Amygdala (tissue), 56 donors: ENCODE measurements around the gene SYTL2.

Source experiments
- DNase-seq, 56 donors: peaks; one replicate each; lab custom pipeline; 2025; lab: John Stamatoyannopoulos, UW

SYTL2 gene

DNA sequence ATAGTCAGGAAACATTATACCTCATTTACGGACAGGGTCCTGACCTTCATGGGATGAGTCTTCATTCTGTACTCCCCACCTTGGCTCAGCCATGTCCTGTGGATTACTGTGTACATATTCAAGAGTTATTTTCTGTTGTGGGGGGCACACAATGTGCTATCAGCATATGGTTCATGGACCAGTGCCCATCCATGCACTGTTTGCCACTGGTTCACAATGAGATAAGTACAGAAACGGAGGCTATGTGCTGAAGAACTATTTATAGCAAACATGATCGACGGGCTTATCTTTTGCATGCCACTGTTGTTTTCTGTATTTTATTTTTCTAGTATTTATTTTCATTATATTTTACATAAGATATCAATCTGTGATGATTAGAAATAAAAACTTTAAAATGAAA lies 68.6 kb downstream of the SYTL2 start:
- no peak for DNase-seq

DNA sequence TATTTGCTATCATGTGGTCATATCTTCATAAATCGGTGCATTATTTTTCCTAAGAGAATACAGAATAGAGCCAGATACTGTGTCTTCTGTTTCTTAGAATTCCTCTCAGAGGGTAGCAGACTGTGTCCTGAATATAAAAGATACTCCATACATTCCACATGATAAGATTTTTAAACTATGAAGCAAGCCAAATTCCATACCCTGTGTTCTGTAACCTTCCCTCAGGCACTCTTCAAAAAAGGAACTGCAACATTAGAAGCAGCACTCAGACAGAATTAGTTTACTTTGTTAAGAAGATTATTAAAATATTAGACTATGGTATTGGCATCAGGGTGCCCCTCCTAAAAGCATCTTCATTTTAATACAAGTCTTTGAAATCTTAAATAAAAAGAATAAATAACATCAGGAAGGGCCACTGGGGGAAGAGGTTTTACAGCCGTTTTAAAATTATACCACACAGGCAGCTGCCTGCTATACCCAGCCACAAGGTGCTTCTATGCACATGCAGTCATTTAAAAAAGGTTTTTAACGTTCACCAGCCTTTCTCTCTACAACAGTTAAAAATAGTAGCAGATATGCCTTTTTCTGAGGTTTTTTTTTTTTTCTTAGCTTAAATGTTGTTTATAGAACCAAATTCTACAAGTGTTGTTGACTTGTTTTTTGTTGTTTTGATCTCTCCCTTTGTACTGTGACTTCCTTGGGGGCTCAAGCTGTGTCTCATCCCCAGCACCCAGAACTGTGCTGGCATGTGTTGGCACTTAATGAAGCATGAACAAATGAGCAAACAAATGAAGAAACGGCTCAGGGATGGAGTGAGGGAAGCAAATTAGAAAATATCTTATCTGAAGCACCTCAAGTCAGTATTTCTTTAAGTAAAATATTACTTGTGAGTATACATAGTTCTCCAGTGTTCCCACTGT lies 70.2 kb downstream of the SYTL2 start:
- no peak for DNase-seq

DNA sequence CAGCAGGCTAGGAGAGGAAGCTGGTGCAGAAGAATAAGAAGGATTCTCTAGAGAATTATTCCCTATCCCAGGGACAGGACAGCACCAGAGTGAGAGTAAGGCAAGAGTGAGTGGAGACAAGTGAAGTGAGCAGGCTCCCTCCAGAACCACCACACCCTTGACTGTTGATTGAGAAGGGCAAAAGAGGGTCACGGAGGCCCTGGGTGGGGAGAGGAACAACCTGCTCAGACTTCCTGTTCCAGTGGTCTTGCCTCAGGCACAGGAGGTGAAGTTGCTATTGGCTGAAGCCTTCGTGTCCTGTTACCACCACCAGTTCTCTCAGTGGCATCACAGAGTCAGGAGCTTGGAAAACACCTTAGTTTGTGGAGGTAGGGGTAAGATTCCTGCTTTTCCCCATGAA lies 73.2 kb downstream of the SYTL2 start:
- DNase-seq, result no peak

DNA sequence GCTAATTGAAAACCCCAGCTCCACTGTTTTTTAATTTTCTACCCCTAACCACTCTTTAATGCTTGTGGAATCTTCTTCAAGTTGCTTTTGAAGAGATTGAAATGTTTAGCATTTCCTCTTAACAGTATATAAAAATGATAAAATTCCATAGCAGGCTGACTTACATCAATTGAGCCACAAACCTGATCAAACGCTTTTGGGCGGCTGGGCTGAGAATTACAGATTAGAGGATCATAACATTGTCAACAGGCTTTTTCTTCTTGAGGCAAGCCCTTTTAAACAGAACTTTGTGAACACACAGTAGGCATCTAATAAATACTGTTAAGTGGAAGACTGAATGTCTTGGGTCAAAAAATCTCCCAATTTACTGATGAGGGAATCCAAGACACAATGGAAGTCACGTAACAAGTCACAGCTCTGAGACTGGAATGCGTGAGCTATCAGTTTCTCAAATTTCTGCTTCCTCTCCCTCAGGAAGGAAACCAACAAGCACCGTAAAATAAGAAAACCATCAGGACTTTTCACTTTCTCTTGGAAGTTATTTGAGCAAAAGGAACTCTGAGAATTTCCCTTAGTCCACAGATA lies 75.0 kb downstream of the SYTL2 start:
- no peak for DNase-seq

DNA sequence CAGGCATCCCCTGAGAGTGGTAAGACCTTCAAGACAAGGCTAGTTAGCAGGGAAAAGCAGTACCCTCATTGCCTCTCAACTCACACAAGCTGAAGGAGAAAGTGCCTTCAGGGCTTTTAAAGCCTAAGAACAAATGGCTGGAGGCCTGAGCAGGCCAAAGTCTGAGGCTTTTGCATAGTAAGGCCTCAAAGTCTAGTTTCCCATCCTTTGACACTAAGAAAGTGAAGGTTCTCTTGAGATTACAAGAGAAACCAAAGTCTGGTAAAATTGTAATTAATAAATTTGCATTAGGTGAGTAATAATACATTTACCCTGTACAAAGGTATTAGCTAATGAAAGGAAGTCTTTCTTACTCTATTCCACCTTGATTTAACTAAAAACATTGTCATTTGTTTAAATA lies 78.0 kb downstream of the SYTL2 start:
- DNase-seq, result no peak

DNA sequence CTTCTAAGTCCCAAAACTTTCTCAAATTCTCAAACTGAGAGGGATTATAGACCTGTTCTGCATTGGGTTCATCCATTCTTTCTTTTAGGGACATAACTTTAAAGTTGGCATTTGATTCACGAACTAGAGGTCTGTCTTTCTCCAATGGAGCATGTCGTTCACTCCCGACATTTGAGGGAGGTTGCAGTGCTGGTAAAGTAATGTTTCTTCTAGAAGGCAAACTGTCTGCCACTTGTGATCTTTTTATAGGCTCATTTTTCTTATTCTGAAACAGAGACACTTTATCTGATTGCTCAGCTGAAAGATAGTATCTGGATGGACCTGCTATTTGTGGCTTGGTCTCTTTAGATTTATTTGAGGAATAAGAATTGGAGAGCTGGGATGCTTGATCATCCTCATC lies 84.6 kb downstream of the SYTL2 start:
- no peak for DNase-seq

DNA sequence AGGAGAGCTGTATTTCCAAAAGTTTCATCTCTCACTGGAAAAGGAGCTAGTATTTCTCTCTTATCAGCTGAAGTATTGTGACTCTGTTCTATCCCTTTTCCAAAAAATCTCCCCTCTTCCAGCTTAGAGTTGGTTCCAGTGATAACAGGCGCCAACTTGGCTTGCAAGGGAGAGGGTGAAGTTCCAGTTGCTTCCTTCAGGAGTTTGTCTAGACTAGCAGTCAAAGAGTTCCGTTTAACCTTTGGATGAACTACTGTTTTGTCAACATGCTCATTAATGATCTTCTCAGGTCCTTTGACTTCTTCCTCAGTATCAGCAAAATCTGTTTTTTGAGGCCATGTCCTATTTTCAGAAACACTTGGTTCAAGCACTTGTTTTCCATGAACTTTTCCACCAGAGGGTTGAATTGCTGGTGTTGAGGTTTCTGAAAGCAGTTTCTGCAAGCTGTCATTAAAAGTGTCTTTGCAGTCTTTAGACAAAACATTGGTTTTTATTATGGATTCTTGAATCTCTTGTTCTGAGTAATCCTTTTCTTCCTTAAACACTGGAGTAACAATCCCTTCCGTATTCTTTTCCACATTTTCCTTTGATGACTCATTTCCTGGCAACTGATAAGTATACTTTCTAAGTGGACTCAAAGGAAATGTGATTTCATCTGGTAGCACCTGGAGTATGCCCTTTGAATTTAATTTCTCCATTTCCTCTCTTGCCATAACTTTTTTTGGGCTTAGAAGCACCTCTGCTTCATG lies 85.3 kb downstream of the SYTL2 start:
- no peak for DNase-seq

DNA sequence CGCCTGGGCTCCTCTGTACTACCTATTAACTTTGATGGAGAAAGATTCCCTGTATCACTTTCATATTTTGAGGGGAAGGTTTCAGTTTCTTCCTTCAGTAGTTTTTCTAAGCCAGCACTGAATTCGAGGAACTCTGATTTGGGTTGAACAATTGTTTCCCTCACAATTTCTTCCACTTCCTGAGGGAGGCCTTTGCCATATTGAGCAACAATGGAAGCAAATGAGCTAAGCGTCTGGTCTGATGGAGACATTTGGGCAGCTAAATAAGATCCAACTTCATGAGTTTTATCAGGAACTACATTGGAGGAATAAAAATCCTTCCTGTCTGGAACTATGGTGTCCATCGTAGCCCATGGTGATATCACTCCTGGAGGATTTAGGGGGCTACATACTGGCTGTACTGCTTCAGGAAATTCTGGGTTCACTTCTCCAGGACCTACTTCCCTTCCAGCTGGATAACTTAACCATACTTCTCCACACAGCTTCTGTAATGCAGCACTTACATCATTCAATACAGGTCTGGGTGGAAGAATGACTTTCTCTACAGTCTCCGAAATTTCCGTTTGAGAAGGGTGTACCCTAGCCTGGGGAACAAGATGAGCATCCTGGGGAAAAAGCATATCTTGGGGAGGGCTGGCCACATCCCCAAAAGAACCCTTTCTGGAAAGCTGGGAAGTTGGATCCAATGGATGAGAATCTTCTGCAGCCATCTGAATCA lies 86.0 kb downstream of the SYTL2 start:
- DNase-seq, result no peak

DNA sequence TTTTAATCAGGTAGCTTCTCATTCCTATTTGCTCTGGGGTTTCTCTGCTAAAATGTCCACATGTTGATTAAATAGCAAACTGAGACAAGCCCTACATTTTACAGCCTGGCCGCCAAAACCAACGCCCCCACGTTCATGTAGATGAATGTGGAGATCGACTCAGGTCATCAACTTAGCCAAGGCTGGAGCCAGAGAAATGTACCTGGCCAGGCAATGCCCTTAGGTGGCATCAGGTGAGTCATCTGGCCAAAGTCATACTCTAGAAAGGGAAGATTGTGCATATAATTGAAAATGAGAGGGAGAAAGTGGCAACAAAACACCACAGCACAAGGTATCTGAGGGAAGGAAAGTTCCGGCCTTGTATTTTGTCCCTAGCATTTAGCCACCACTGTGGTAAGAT lies 87.9 kb downstream of the SYTL2 start:
- DNase-seq, result no peak

DNA sequence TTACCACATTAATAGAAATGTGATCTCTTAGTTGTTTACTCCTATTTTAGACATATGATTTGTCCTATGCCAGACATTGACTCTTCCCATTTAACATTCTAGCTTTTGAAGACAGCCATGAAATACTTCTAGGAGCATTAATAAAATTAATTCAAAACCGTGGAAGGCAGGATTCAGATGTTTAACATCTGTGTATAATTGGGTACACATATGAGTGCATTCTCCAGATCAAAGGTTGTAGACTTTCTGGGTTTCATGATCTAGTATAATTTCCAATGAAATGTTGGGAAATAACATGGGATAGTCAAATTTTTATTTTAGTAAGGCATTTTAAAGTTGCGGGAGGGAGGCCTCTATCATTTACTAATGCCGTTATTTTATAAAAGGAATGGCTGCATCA lies 89.8 kb downstream of the SYTL2 start:
- DNase-seq, result no peak

DNA sequence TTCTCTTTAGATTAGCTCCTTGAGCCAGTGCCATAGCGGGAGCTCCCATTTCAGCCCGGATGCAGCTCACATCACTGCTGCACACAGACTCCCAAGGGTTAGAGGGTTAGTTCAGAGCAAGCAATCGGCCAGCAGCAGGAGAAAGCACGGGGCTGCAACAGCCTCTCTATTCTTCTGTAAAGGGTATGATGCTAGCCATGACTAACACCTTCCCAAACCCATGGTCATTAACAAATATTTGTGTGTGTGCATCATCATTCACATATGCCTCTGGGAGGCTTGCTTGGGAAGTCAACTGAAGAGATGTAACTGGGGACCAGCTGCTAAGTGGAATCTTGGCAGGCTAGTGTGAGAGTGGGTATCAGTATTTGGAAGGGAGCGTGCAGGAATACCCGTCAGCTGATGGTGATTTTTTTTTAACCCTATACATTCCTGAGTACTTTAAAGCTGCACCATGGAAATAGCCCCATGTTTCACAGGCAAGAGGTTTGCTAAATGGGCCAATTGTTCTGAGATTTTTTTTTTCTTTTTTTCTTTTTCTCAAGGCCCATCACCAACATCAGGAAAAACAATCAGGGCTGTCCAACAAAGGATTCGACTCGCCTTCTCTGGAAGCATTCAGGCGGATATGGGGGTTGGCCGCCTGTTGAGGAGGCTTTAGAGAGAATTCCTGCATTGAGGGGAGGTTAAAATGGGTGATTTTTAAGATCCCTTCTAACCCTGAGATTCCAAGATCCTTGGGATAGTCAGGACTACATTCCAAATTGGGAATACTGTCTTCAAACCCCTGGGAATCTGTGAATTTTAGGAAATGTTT lies 91.7 kb downstream of the SYTL2 start:
- DNase-seq, result peak in 52 of 56 donors; percentile 1 to 75 (median 34)

DNA sequence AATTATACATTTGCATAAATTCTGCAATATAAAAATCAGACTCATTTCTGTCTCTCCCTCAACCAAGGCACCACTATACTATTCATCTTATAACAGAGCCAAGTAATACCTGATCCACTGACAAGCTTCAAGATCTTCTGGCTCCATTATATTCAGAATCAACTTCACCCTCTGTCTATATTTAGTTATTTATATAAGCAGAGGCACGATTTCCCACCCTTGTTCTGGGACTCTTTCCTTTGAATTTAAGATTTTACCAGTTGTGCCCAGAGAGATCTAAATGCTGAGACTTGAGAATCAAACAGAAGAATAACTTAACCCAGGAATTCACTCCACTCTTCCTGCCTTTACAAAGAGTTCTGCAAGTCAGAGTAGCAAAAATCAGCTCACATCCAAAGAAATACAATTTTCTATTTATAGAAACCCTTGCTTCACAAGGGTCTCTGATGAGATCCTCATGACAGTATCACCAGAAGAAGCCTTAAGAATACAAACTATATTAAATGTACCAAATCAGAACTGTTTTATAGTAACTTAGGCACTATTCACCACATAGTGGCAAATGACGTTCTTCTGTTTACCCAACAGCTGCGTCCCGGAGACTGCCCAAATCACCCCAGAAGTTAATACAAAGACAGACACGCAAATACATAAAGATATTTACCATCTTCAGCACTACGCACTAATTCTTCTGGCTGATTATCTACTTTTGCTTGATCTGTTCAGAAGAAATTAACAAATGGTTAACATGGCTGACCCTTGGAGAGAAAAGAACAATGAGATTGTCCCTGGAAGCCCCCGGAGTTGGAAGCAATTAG lies 92.6 kb downstream of the SYTL2 start:
- no peak for DNase-seq

DNA sequence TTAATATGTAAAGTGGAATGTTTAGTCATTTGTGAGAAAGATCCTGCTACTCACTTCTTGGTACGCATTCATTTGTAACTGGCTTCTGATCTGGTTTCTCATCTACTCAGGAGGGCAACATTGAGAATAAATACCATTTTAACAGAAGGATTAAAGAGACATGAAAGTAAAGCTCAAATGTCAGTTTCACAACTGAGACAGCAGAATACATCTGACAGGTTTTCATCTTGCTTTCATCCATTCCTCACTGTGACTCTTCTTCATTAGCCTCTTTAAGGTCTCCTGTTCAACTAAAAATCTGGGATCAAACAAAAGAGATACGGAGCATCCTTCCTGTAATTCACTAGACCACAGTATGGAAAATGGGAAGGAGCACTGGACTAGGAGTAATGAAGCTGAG lies 93.5 kb downstream of the SYTL2 start:
- DNase-seq, result no peak

DNA sequence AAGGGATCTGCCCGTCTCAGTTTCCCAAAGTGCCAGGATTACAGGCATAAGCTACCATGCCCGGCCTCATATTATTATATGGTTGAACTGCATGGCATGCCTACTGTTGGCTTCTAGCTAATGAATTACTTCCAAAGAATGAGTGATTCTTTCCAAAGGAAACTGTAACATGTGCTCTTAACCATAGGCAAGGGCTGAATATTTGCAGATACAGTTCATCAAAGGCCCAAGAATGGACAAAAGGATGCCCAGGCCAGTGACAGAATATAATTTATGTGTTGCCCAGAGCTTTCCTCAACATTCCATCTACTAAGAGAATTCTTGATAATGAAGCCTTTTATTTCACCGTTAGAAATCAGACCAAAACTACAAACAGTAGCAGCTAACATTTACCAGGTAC lies 98.0 kb downstream of the SYTL2 start:
- DNase-seq, result no peak

DNA sequence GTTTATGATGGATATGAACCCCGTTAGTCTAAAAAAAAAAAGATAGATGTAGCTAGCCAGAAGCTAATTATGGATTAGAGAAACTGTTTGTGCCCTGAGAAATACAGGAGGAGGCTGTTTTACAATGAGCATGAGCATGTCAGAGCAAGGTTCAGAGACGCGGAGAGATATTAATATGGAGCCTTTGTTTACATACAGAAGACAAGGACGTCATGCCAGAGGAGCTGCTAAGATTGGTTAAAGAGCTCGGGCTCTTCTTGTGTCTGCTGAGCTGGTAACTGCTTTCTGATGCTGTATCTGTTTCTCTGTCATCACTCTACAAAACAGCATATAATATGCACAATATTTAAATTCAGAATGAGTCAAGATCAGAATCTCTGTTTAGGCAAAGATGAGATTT lies 100.0 kb downstream of the SYTL2 start:
- DNase-seq, result no peak

DNA sequence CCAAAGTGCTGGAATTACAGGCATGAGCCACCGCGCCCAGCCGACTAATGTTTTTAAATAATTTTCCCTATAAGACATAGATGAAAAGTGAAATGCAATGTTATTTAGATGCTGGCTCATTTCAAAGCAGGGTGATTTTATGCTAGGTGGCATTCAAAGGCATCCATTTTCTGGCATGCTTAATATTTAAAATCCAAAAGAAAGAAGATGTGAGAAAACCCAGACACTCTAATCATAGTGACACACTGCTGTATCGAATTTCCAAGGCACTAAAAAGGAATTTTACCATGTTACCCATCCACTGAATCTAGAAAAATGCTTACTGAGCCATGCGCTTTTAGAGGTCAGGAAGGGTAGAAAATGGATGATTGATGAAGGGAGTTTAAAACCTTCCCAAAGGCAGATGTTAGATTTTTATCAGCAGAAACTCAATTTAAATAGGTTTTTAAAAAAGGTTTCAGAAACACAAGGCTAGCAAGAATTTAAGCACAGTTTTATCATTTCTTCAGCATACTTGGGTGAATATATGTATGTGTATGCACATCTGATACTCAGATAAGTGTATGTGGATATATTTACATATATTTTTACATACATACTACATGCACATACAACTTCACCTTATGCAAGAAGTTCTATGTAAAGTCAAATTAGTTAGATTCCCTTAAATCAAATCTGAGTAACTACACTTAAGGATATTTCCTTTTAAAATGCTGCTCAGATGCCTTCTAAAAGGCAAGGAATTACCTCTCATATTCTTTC lies 100.8 kb downstream of the SYTL2 start:
- no peak for DNase-seq

DNA sequence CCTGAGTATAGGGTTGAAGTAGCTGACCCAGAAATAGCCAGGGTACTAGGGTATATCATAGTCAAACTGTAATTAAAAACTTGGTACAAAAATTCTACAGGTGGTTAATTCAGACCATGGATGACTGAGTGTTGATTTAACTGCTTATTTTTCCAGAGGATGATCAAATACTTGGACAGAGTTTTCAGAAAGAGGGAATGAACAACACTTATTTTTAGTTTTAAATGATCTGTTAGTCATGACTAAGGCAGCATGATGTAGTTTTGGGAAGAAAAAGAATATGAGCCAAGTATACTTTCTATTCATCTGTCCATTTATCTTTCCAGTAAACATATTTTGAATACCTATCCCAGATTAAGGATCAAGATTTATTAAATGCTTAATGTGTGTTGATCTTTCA lies 105.1 kb downstream of the SYTL2 start:
- no peak for DNase-seq

DNA sequence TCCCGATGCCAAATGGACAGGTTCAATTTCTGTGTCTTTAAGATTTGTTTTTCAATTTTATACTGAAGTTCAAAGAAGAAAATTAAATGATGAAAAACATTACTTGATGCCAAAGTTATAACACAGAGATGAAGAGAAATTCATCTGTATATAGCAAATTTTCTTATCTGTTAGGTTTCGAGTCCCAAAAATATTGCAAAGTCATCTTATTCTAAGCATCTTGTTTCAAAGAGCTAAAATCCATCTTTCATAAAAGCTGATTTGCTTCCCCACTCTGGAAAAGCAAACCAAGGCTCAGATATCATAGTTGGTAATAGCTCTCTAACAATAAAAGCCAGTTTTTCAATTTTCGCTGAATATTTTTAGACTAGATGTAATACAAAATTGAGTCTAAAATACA lies 106.0 kb downstream of the SYTL2 start:
- DNase-seq, result no peak
